Fibroblast of mammary gland (primary cell): ENCODE measurements around the gene ARV1.

Source experiments
- DNase-seq: peaks from one replicate; pipeline ENCODE4 v3.0.0-alpha.2; 2010; ENCODE audit warnings: low read depth
- H3K4me3 ChIP-seq: 2 replicates; pipeline ENCODE4 v1.5.1; 2011; ENCODE audit warnings: low read depth, mild to moderate bottlenecking, low read length, moderate library complexity; ENCODE audit not compliant: control insufficient read depth
- CTCF ChIP-seq: conservative IDR thresholded peaks from 2 replicates; pipeline ENCODE4 v1.5.1; 2011; ENCODE audit warnings: low read depth, low read length, inconsistent platforms; ENCODE audit not compliant: control insufficient read depth, insufficient read depth

Gene ARV1

GRCh38 chr1:231029841-231030240 lies 50.9 kb downstream of the ARV1 start:
- DNase-seq: no peak
- no peak for TF ChIP-seq CTCF
- H3K4me3 ChIP-seq: no peak overlapping the region

DNA sequence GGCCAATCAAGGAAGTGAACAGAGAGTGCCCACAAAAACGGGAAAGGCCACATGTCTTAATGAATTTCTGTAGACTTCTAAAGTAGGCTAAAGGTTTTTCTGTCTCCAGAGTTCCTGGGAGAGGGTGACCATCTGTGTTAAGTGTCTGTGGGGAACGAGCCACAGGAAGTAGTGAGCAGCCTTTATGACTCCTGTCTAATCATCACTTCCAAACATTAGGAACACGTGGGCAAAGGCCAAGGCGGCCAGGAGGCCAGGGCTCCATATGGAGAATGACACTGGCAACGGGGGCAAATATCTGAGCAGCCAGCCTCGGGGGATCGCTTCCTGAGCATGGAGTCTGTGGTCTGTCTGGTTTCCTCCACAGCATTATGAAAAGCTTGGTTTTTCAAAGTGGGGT lies 54.1 kb downstream of the ARV1 start:
- H3K4me3 ChIP-seq: no peak overlapping the region
- no peak for DNase-seq
- TF ChIP-seq CTCF: no peak

GRCh38 chr1:231035799-231036198 lies 56.9 kb downstream of the ARV1 start:
- no peak for TF ChIP-seq CTCF
- H3K4me3 ChIP-seq: no peak overlapping the region
- DNase-seq: no peak

DNA sequence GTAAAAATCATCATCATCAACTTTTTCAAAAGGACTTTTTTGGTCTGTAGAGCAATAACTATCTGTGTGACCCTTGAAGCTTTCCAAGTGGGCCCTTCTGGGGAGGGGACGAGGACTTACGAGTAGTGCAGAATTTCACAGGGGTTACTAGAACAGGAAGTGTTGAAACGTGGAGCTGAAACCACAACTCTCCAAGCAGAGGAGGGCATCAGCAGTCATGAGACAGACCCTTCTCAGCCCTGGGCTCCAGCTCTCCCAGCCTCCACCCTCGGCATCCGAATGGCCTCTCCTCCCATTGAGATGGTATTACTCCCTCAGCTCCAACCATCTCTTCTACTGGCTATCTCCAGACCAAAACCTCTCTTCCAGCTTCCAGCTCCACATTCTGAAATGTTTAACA lies 57.5 kb downstream of the ARV1 start:
- no peak overlapping the region for H3K4me3 ChIP-seq

DNA sequence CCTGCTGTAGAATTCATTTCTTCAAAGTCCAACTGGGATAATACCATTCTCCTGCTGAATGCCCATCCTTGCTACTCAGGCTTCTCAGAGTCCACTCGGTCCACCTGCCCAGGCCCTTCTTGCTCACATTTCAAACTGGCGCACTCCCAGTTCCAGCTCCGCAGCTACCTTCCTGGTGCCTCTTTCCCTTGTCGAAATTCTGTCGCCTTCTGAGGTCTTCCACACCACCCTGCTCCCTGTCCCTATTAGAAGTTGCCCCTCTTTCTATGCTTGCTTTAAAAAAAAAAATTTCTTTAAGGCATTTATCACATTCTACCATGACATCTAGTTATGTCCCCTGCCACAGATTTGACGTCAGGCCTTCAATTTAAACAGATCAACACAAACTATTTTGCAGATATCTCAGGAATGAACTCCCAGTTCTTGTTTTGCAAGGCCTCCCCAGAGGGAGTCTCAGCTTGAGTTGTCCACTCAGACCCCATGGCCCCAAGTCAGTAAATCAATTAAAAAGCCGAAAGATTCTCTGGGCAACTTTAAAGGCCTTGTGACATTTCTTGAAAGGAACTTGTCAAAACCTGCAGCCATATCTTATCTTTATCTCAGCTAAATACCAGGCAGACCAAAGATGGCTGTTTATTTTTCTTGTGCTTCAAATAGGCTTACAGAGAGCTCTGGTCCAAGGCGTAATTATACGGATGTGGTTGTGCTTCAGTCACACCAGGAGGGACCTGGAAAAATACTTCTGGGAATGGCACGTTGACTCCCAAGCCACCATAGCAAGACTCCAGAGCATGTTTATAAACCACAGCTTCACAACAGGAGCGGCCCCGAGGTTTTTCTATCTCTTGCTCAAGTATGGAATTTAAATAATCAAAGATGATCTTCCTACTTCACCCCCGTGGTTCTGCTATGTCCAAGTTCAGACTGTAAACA lies 59.0 kb downstream of the ARV1 start:
- no peak overlapping the region for H3K4me3 ChIP-seq
- TF ChIP-seq CTCF: no peak
- DNase-seq: no peak

More for the DNA sequence above, 57.5 kb downstream of the ARV1 start:
- TF ChIP-seq CTCF: no peak
- no peak for DNase-seq

DNA sequence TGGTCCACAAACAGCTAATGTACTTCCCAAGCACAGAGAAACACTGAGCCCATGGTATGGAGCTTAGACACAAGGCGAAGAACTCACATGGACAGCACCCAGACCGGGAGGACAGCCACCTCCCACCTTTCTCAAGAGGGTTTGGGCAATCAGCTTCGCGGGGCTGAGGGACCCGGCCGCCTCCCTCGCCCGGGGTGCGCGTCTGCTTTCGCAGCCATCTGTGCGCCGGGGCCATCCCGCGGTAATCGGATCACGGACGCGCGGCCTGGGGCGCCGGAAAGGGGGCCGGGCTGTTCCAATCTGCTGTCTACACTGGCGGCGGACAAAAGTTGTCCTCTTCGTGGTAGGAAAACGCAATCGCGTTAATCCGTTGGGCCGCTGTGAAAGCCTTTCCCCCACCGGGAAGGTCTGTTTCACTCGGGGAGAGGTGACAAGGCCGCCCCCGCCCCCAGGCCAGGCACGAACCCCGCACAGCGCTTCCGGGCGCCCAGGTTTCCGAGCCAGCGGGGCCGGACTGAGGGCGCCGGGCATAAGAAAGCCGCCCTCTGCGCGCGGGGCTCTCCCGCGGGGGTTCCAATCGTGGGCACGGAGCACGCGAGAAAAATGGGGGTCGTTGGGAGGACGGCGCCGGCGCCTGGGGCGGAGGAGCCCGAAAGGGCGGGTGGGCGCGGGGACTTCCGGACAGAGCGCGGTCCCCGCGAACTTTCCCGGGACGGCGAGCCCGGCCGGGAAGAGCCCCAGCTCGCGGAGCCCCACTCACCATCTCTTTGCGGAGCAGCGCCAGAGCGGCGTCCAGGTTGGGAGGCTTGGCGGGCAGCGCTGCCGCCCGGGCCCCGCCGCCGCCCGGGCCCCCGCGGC lies 60.5 kb downstream of the ARV1 start:
- TF ChIP-seq CTCF: no peak
- peak overlapping the region; percentile 65 for H3K4me3 ChIP-seq
- no peak for DNase-seq
